ENCODE measurements around the gene RNF17. TPM values are rescaled to one million over a fixed set of nuclear protein-coding genes. Genes with fewer than 3 reads are reported as not detected.

The RNF17 gene
- polyA plus RNA-seq, 4 donors: 0.12 TPM; not detected in 3

- no peaks in the 10 kb centered on the region for H3K36me3 ChIP-seq (ENCODE audit: control insufficient read depth in 3 of 3, insufficient read depth in 2 of 3, low read depth in 1 of 3, low read length in 3 of 3)
- H3K4me3 ChIP-seq (ENCODE audit: low read depth in 1 of 3, low read length in 3 of 3): no peak overlapping the region
- DNase-seq (no peak), FAIRE-seq (no peak)
- 71 to 82% (median 75%) methylated on average over 6 of the region's 6 CpGs for WGBS, 3 donors
- H3K9me3 ChIP-seq (ENCODE audit: control insufficient read depth in 2 of 2, insufficient read depth in 1 of 2, low read depth in 1 of 2, low read length in 1 of 2): no peaks in the 10 kb centered on the region
- no peak overlapping the region for H3K27ac ChIP-seq (ENCODE audit: low read depth in 1 of 3, low read length in 2 of 3)
- no peaks in the 10 kb centered on the region for H3K4me1 ChIP-seq (ENCODE audit: control insufficient read depth in 3 of 3, insufficient read depth in 2 of 3, low read depth in 1 of 3, low read length in 2 of 3)
- no peaks in the 10 kb centered on the region for H3K27me3 ChIP-seq (ENCODE audit: control insufficient read depth in 3 of 3, insufficient read depth in 3 of 3, low read length in 3 of 3)
Observed at GRCh38 chr13:24870380-24870760, 106.4 kb downstream of the RNF17 start.

GRCh38 chr13:24875566-24875965 lies 111.6 kb downstream of the RNF17 start:
- no peaks in the 10 kb centered on the region for H3K4me1 ChIP-seq (ENCODE audit: control insufficient read depth in 3 of 3, insufficient read depth in 2 of 3, low read depth in 1 of 3, low read length in 2 of 3)
- DNase-seq (peak in 1 of 2 donors; percentile 15), FAIRE-seq (no peak)
- no peaks in the 10 kb centered on the region for H3K9me3 ChIP-seq (ENCODE audit: control insufficient read depth in 2 of 2, insufficient read depth in 1 of 2, low read depth in 1 of 2, low read length in 1 of 2)
- no peak overlapping the region for H3K4me3 ChIP-seq (ENCODE audit: low read depth in 1 of 3, low read length in 3 of 3)
- no peaks in the 10 kb centered on the region for H3K36me3 ChIP-seq (ENCODE audit: control insufficient read depth in 3 of 3, insufficient read depth in 2 of 3, low read depth in 1 of 3, low read length in 3 of 3)
- no peak overlapping the region for H3K27ac ChIP-seq (ENCODE audit: low read depth in 1 of 3, low read length in 2 of 3)
- H3K27me3 ChIP-seq (ENCODE audit: control insufficient read depth in 3 of 3, insufficient read depth in 3 of 3, low read length in 3 of 3): no peaks in the 10 kb centered on the region
- WGBS, 3 donors: 36 to 72% (median 45%) methylated on average over 6 of the region's 6 CpGs

- Histone ChIP-seq H3K4me3 (ENCODE audit: low read depth in 1 of 3, low read length in 3 of 3) (no peak overlapping the region), H3K27me3 (ENCODE audit: control insufficient read depth in 3 of 3, insufficient read depth in 3 of 3, low read length in 3 of 3) (no peaks in the 10 kb centered on the region), H3K9me3 (ENCODE audit: control insufficient read depth in 2 of 2, insufficient read depth in 1 of 2, low read depth in 1 of 2, low read length in 1 of 2) (no peaks in the 10 kb centered on the region), H3K36me3 (ENCODE audit: control insufficient read depth in 3 of 3, insufficient read depth in 2 of 3, low read depth in 1 of 3, low read length in 3 of 3) (no peaks in the 10 kb centered on the region), H3K27ac (ENCODE audit: low read depth in 1 of 3, low read length in 2 of 3) (no peak overlapping the region), H3K4me1 (ENCODE audit: control insufficient read depth in 3 of 3, insufficient read depth in 2 of 3, low read depth in 1 of 3, low read length in 2 of 3) (no peaks in the 10 kb centered on the region)
- no peak for DNase-seq
- no peak for FAIRE-seq
- 71 to 98% (median 78%) methylated on average over 1 of the region's 1 CpG for WGBS, 3 donors
Observed at GRCh38 chr13:24877531-24877930, 113.6 kb downstream of the RNF17 start.

GRCh38 chr13:24878340-24878739 lies 114.4 kb downstream of the RNF17 start:
- no peak for FAIRE-seq
- DNase-seq: no peak
- WGBS, 3 donors: 78 to 87% (median 83%) methylated on average over 2 of the region's 2 CpGs
- Histone ChIP-seq H3K4me3 (ENCODE audit: low read depth in 1 of 3, low read length in 3 of 3) (no peak overlapping the region), H3K27me3 (ENCODE audit: control insufficient read depth in 3 of 3, insufficient read depth in 3 of 3, low read length in 3 of 3) (no peaks in the 10 kb centered on the region), H3K36me3 (ENCODE audit: control insufficient read depth in 3 of 3, insufficient read depth in 2 of 3, low read depth in 1 of 3, low read length in 3 of 3) (no peaks in the 10 kb centered on the region), H3K27ac (ENCODE audit: low read depth in 1 of 3, low read length in 2 of 3) (no peak overlapping the region), H3K9me3 (ENCODE audit: control insufficient read depth in 2 of 2, insufficient read depth in 1 of 2, low read depth in 1 of 2, low read length in 1 of 2) (no peaks in the 10 kb centered on the region), H3K4me1 (ENCODE audit: control insufficient read depth in 3 of 3, insufficient read depth in 2 of 3, low read depth in 1 of 3, low read length in 2 of 3) (no peaks in the 10 kb centered on the region)

GRCh38 chr13:24882665-24883064 lies 118.7 kb downstream of the RNF17 start:
- H3K27ac ChIP-seq (ENCODE audit: low read depth in 1 of 3, low read length in 2 of 3): no peak overlapping the region
- no peaks in the 10 kb centered on the region for H3K9me3 ChIP-seq (ENCODE audit: control insufficient read depth in 2 of 2, insufficient read depth in 1 of 2, low read depth in 1 of 2, low read length in 1 of 2)
- peaks cover 0 to 2% (median 0%) of the 10 kb centered on the region in 3 donors for H3K36me3 ChIP-seq (ENCODE audit: control insufficient read depth in 3 of 3, insufficient read depth in 2 of 3, low read depth in 1 of 3, low read length in 3 of 3)
- H3K27me3 ChIP-seq (ENCODE audit: control insufficient read depth in 3 of 3, insufficient read depth in 3 of 3, low read length in 3 of 3): no peaks in the 10 kb centered on the region
- no peak for FAIRE-seq
- no peak overlapping the region for H3K4me3 ChIP-seq (ENCODE audit: low read depth in 1 of 3, low read length in 3 of 3)
- no peaks in the 10 kb centered on the region for H3K4me1 ChIP-seq (ENCODE audit: control insufficient read depth in 3 of 3, insufficient read depth in 2 of 3, low read depth in 1 of 3, low read length in 2 of 3)
- DNase-seq: no peak
- 85 to 95% (median 90%) methylated on average over 2 of the region's 2 CpGs for WGBS, 3 donors

GRCh38 chr13:24887759-24888158 lies 123.8 kb downstream of the RNF17 start:
- peaks cover 0 to 19% (median 10%) of the 10 kb centered on the region in 3 donors for H3K36me3 ChIP-seq (ENCODE audit: control insufficient read depth in 3 of 3, insufficient read depth in 2 of 3, low read depth in 1 of 3, low read length in 3 of 3)
- FAIRE-seq (no peak), DNase-seq (no peak)
- 91 to 93% (median 92%) methylated on average over 6 of the region's 6 CpGs for WGBS, 3 donors
- no peaks in the 10 kb centered on the region for H3K27me3 ChIP-seq (ENCODE audit: control insufficient read depth in 3 of 3, insufficient read depth in 3 of 3, low read length in 3 of 3)
- no peak overlapping the region for H3K4me3 ChIP-seq (ENCODE audit: low read depth in 1 of 3, low read length in 3 of 3)
- no peaks in the 10 kb centered on the region for H3K9me3 ChIP-seq (ENCODE audit: control insufficient read depth in 2 of 2, insufficient read depth in 1 of 2, low read depth in 1 of 2, low read length in 1 of 2)
- no peak overlapping the region for H3K27ac ChIP-seq (ENCODE audit: low read depth in 1 of 3, low read length in 2 of 3)
- H3K4me1 ChIP-seq (ENCODE audit: control insufficient read depth in 3 of 3, insufficient read depth in 2 of 3, low read depth in 1 of 3, low read length in 2 of 3): no peaks in the 10 kb centered on the region

GRCh38 chr13:24888291-24888931 lies 124.4 kb downstream of the RNF17 start:
- Histone ChIP-seq H3K27ac (ENCODE audit: low read depth in 1 of 3, low read length in 2 of 3) (no peak overlapping the region), H3K4me1 (ENCODE audit: control insufficient read depth in 3 of 3, insufficient read depth in 2 of 3, low read depth in 1 of 3, low read length in 2 of 3) (no peaks in the 10 kb centered on the region), H3K36me3 (ENCODE audit: control insufficient read depth in 3 of 3, insufficient read depth in 2 of 3, low read depth in 1 of 3, low read length in 3 of 3) (peaks cover 0 to 21% (median 10%) of the 10 kb centered on the region in 3 donors), H3K9me3 (ENCODE audit: control insufficient read depth in 2 of 2, insufficient read depth in 1 of 2, low read depth in 1 of 2, low read length in 1 of 2) (no peaks in the 10 kb centered on the region), H3K4me3 (ENCODE audit: low read depth in 1 of 3, low read length in 3 of 3) (no peak overlapping the region), H3K27me3 (ENCODE audit: control insufficient read depth in 3 of 3, insufficient read depth in 3 of 3, low read length in 3 of 3) (no peaks in the 10 kb centered on the region)
- DNase-seq: no peak
- FAIRE-seq: no peak
- WGBS, 3 donors: 89 to 97% (median 93%) methylated on average over 3 of the region's 3 CpGs

- DNase-seq: no peak
- H3K27me3 ChIP-seq (ENCODE audit: control insufficient read depth in 3 of 3, insufficient read depth in 3 of 3, low read length in 3 of 3): no peaks in the 10 kb centered on the region
- H3K4me3 ChIP-seq (ENCODE audit: low read depth in 1 of 3, low read length in 3 of 3): no peak overlapping the region
- WGBS, 3 donors: 95 to 98% (median 97%) methylated on average over 7 of the region's 7 CpGs
- no peak overlapping the region for H3K27ac ChIP-seq (ENCODE audit: low read depth in 1 of 3, low read length in 2 of 3)
- FAIRE-seq: no peak
- H3K36me3 ChIP-seq (ENCODE audit: control insufficient read depth in 3 of 3, insufficient read depth in 2 of 3, low read depth in 1 of 3, low read length in 3 of 3): peaks cover 0 to 25% (median 10%) of the 10 kb centered on the region in 3 donors
- H3K4me1 ChIP-seq (ENCODE audit: control insufficient read depth in 3 of 3, insufficient read depth in 2 of 3, low read depth in 1 of 3, low read length in 2 of 3): no peaks in the 10 kb centered on the region
- no peaks in the 10 kb centered on the region for H3K9me3 ChIP-seq (ENCODE audit: control insufficient read depth in 2 of 2, insufficient read depth in 1 of 2, low read depth in 1 of 2, low read length in 1 of 2)
Observed at GRCh38 chr13:24890256-24890655, 126.3 kb downstream of the RNF17 start.

Data from small intestine (tissue), 7 donors.